Naive thymus-derived CD4-positive, alpha-beta T cell (primary cell): ENCODE results near the gene NUP43. TPM values are rescaled to one million over a fixed set of nuclear protein-coding genes. Genes with fewer than 3 reads are reported as not detected.

Experiments
- ATAC-seq: fragments of 150-1000 bp; cut with Tn5 transposase; 2 replicates; pipeline ENCODE4 v1.10.0; 2021; ENCODE audit warnings: mild to moderate bottlenecking, moderate library complexity
- CTCF ChIA-PET: fragments of 350-600 bp; sonication (Branson Sonifier 250); formaldehyde crosslinking; loops from one replicate; lab custom pipeline; 2021; ENCODE audit warnings: antibody characterized with exemption; lab: Charles Lee
- POLR2A ChIA-PET: fragments of 350-600 bp; sonication (Branson Sonifier 250); formaldehyde crosslinking; loops from one replicate; lab custom pipeline; 2021; ENCODE audit warnings: antibody characterized with exemption, inconsistent platforms; lab: Charles Lee
- DNase-seq, 9 donors: peaks; one replicate each; pipeline versions ENCODE4 v3.0.0 to v3.0.0-alpha.2; 2020 to 2022; ENCODE audit warnings: mixed read lengths in 1 of 9
- H3K27ac ChIP-seq: one replicate; pipeline ENCODE4 v1.7.0; 2013; ENCODE audit warnings: mild to moderate bottlenecking, low read depth, low read length, moderate library complexity
- H3K27me3 ChIP-seq, 2 donors: one replicate each; pipeline ENCODE4 v1.7.0; 2013; ENCODE audit warnings: low read length in 2 of 2, mild to moderate bottlenecking in 2 of 2, moderate library complexity in 2 of 2; ENCODE audit not compliant: control insufficient read depth in 2 of 2, insufficient read depth in 2 of 2
- H3K36me3 ChIP-seq, 3 experiments: 1 replicate in 2 of 3; 2 replicates in 1 of 3; pipeline ENCODE4 v1.7.0; 2013; ENCODE audit warnings: low read length in 3 of 3, mild to moderate bottlenecking in 3 of 3, moderate library complexity in 1 of 3; ENCODE audit not compliant: insufficient read depth in 3 of 3, control insufficient read depth in 2 of 3
- H3K4me1 ChIP-seq, 2 donors: one replicate each; pipeline ENCODE4 v1.7.0; 2013; ENCODE audit warnings: low read length in 2 of 2, mild to moderate bottlenecking in 2 of 2, moderate library complexity in 1 of 2; ENCODE audit not compliant: control insufficient read depth in 2 of 2, insufficient read depth in 2 of 2
- H3K4me3 ChIP-seq: 2 replicates; pipeline ENCODE4 v1.7.0; 2013; ENCODE audit warnings: mild to moderate bottlenecking, low read length
- H3K9me3 ChIP-seq, 3 experiments: 1 replicate in 2 of 3; 2 replicates in 1 of 3; pipeline ENCODE4 v1.7.0; 2013; ENCODE audit warnings: low read length in 3 of 3; ENCODE audit not compliant: control insufficient read depth in 2 of 3
- H3K27ac Mint-ChIP-seq, 9 donors: one replicate each; pipeline ENCODE4 v1.8.0; 2020 to 2022; ENCODE audit warnings: mixed read lengths in 9 of 9, mild to moderate bottlenecking in 8 of 9, moderate library complexity in 5 of 9, inconsistent platforms in 2 of 9
- H3K27me3 Mint-ChIP-seq, 5 donors: one replicate each; pipeline ENCODE4 v1.8.0; 2021 to 2022; ENCODE audit warnings: mixed read lengths in 5 of 5, mild to moderate bottlenecking in 1 of 5
- H3K36me3 Mint-ChIP-seq, 5 donors: one replicate each; pipeline ENCODE4 v1.8.0; 2020 to 2022; ENCODE audit warnings: mixed read lengths in 5 of 5, mild to moderate bottlenecking in 3 of 5, inconsistent platforms in 1 of 5
- H3K4me1 Mint-ChIP-seq, 7 donors: one replicate each; pipeline ENCODE4 v1.8.0; 2020 to 2022; ENCODE audit warnings: mixed read lengths in 7 of 7, mild to moderate bottlenecking in 3 of 7, inconsistent platforms in 1 of 7
- H3K4me3 Mint-ChIP-seq, 10 donors: one replicate each; pipeline ENCODE4 v1.8.0; 2020 to 2022; ENCODE audit warnings: mild to moderate bottlenecking in 10 of 10, mixed read lengths in 10 of 10, moderate library complexity in 6 of 10, inconsistent platforms in 2 of 10
- H3K9me3 Mint-ChIP-seq, 11 donors: one replicate each; pipeline ENCODE4 v1.8.0; 2020 to 2022; ENCODE audit warnings: mixed read lengths in 11 of 11, mild to moderate bottlenecking in 4 of 11, inconsistent platforms in 1 of 11, moderate library complexity in 1 of 11
- intact Hi-C, 2 donors: fragments of 100-400 bp; cut with micrococcal nuclease; formaldehyde crosslinking; loops; one replicate each; pipeline ENCODE4 v1.15.1; 2023
- polyA plus RNA-seq, 2 donors: library from polyadenylated mRNA; unstranded; fragments of 300-500 nt; fragmentation: Illumina TruSeq; gene quantifications; one replicate each; pipeline ENCODE4 v1.2.3, GENCODE V29; 2021
- total RNA-seq, 6 experiments: library from RNA in 5 of 6; stranded (reverse) in 5 of 6; gene quantifications; 1 replicate in 5 of 6; 2 replicates in 1 of 6; pipeline ENCODE4 v1.2.3 and lab custom pipeline; 2021 to 2026

NUP43 gene
- total and polyA plus RNA-seq, 7 experiments from 2014 or later: 5.1 to 70.7 (median 20.5) TPM

- ATAC-seq (no peak), DNase-seq (peak in 1 of 9 donors; percentile 7)
- ChIA-PET CTCF (interaction anchor here (2.1 kb wide), 1 partner anchor 170 kb away, joined by 12 read pairs; the partner anchor contains the start of gene PPIL4), POLR2A (interaction anchor here (0.6 to 4.6 kb wide), 7 partner anchors 21 to 171 kb away, joined by 3 to 67 read pairs (median 5); partner anchors contain the start of genes LRP11, NUP43, PCMT1 and PPIL4)
- no peaks in the 10 kb centered on the region for H3K27me3 ChIP-seq
- Mint-ChIP-seq H3K9me3 (peaks cover 0 to 3% (median 0%) of the 10 kb centered on the region in 11 donors), H3K27ac (peak overlapping the region; percentile 72 to 99 (median 94)), H3K4me3 (peak overlapping the region; percentile 89 to 99 (median 94)), H3K36me3 (peaks cover 0 to 15% (median 0%) of the 10 kb centered on the region in 5 donors), H3K27me3 (no peaks in the 10 kb centered on the region), H3K4me1 (peaks cover 25 to 58% (median 51%) of the 10 kb centered on the region in 7 donors)
- peak overlapping the region; percentile 72 for H3K4me3 ChIP-seq
- intact Hi-C loops: loop anchor here in 1 of 2 donors (10.0 kb wide), 2 partner anchors 288 to 692 kb away; no protein-coding TSS in a partner anchor
- peak overlapping the region; percentile 97 for H3K27ac ChIP-seq
- no peaks in the 10 kb centered on the region for H3K9me3 ChIP-seq
- H3K4me1 ChIP-seq: peaks cover 11 to 19% of the 10 kb centered on the region in 2 donors
- H3K36me3 ChIP-seq: peaks cover 0 to 10% (median 0%) of the 10 kb centered on the region in 3 experiments
These were observed 30.0 kb downstream of the NUP43 start for GRCh38 chr6:149716181-149716963.

DNA sequence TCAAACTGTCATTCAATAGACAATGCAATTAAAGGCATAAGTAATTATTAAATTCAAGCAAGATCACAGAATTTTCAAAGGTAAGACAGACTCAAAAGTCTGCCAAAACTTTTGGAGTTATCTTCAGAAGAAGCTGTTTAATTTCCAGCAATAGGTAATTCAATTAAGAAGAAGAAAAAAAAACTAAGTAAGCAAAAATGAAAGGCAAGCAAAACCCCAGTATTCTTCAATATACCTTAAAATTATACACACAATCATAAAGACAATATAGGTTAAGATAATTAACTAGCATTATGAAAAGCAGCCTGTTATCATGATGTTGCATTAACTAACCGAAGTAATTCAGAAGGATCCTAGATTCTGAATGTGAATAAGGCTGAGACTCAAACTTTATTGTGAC, 31.9 kb downstream of the NUP43 start:
- intact Hi-C loops: loop anchor here in 1 of 2 donors (10.0 kb wide), 2 partner anchors 290 to 690 kb away; no protein-coding TSS in a partner anchor
- Histone ChIP-seq H3K9me3 (no peaks in the 10 kb centered on the region), H3K4me3 (no peak overlapping the region), H3K36me3 (peaks cover 0 to 10% (median 0%) of the 10 kb centered on the region in 3 experiments), H3K4me1 (peaks cover 19 to 29% of the 10 kb centered on the region in 2 donors), H3K27me3 (no peaks in the 10 kb centered on the region), H3K27ac (no peak overlapping the region)
- Mint-ChIP-seq H3K4me1 (peaks cover 36 to 77% (median 64%) of the 10 kb centered on the region in 7 donors), H3K27ac (peak overlapping the region in 3 of 9 donors; percentile 36 to 48 (median 41)), H3K4me3 (peak overlapping the region in 5 of 10 donors; percentile 6 to 33 (median 25)), H3K27me3 (no peaks in the 10 kb centered on the region), H3K9me3 (peaks cover 0 to 3% (median 0%) of the 10 kb centered on the region in 11 donors), H3K36me3 (peaks cover 0 to 13% (median 0%) of the 10 kb centered on the region in 5 donors)
- DNase-seq (no peak), ATAC-seq (no peak)
- POLR2A ChIA-PET: interaction anchor here (0.9 kb wide), 1 partner anchor 149 kb away, joined by 5 read pairs; the partner anchor contains the start of gene GINM1
- CTCF ChIA-PET: no interaction called here

DNA sequence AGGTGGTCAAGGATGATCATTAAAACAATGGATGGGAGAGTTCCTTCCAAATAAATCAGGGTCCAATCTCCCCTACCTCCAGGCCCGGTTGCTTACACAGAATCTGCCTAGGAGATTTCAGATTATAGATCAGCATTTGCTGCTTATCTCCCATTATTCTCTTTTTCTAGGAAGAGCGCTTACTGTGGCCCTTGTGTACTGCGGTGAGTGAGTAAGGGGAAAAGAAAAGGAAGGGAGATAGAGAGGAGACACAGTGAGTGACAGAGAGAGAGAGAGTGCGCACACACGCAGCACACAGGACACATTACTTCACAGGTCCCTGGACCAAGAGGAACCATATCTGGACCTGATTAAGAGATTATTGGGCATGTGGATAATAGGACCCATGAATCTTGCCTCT, 34.6 kb downstream of the NUP43 start:
- peak overlapping the region in 5 of 9 donors; percentile 11 to 82 (median 20) for H3K27ac Mint-ChIP-seq
- no peaks in the 10 kb centered on the region for H3K27me3 ChIP-seq
- DNase-seq (no peak), ATAC-seq (no peak)
- H3K36me3 Mint-ChIP-seq: peaks cover 0 to 7% (median 0%) of the 10 kb centered on the region in 5 donors
- no peaks in the 10 kb centered on the region for H3K9me3 Mint-ChIP-seq
- H3K36me3 ChIP-seq: no peaks in the 10 kb centered on the region
- H3K4me3 Mint-ChIP-seq: peak overlapping the region in 3 of 10 donors; percentile 35 to 46 (median 43)
- intact Hi-C loops: loop anchor here in 1 of 2 donors (10.0 kb wide), 2 partner anchors 293 to 687 kb away; no protein-coding TSS in a partner anchor
- ChIA-PET CTCF (no interaction called here), POLR2A (no interaction called here)
- H3K4me3 ChIP-seq: no peak overlapping the region
- no peak overlapping the region for H3K27ac ChIP-seq
- H3K4me1 ChIP-seq: peaks cover 24 to 42% of the 10 kb centered on the region in 2 donors
- no peaks in the 10 kb centered on the region for H3K9me3 ChIP-seq
- peaks cover 39 to 87% (median 70%) of the 10 kb centered on the region in 7 donors for H3K4me1 Mint-ChIP-seq
- H3K27me3 Mint-ChIP-seq: no peaks in the 10 kb centered on the region

- Histone ChIP-seq H3K9me3 (no peaks in the 10 kb centered on the region), H3K27me3 (no peaks in the 10 kb centered on the region), H3K27ac (no peak overlapping the region), H3K4me1 (peaks cover 0 to 2% of the 10 kb centered on the region in 2 donors), H3K36me3 (peaks cover 0 to 14% (median 3%) of the 10 kb centered on the region in 3 experiments), H3K4me3 (no peak overlapping the region)
- Mint-ChIP-seq H3K36me3 (peaks cover 0 to 7% (median 5%) of the 10 kb centered on the region in 5 donors), H3K4me3 (peak overlapping the region in 1 of 10 donors; percentile 27), H3K9me3 (no peaks in the 10 kb centered on the region), H3K27me3 (no peaks in the 10 kb centered on the region), H3K27ac (no peak overlapping the region), H3K4me1 (peaks cover 15 to 70% (median 52%) of the 10 kb centered on the region in 7 donors)
- ChIA-PET CTCF (no interaction called here), POLR2A (no interaction called here)
- DNase-seq (no peak), ATAC-seq (no peak)
- intact Hi-C loops: no loop called here
These were observed 44.6 kb downstream of the NUP43 start for GRCh38 chr6:149701714-149702113.

DNA sequence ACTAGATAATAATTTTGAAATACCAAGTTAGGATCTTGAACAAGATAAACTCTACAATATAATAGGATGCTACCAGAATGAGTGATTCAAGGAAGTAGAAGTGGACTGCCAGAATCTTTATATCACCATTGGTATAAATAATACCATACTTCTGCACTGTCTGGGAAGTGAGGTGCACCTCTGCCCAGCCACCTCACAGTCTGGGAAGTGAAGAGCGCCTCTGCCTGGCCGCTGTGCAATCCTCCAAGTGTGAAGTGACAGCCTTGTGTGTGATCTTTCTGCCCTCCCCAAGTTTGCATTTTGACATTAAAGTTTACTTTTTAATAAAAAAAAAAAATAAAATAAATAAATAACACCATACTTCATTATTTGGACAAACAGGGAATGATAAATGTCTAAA, 47.2 kb downstream of the NUP43 start:
- no peaks in the 10 kb centered on the region for H3K27me3 Mint-ChIP-seq
- H3K27ac ChIP-seq: no peak overlapping the region
- peaks cover 0 to 2% of the 10 kb centered on the region in 2 donors for H3K4me1 ChIP-seq
- no peak for DNase-seq
- H3K9me3 ChIP-seq: no peaks in the 10 kb centered on the region
- ChIA-PET CTCF (no interaction called here), POLR2A (no interaction called here)
- H3K4me1 Mint-ChIP-seq: peaks cover 5 to 60% (median 37%) of the 10 kb centered on the region in 7 donors
- H3K4me3 ChIP-seq: no peak overlapping the region
- no peaks in the 10 kb centered on the region for H3K27me3 ChIP-seq
- H3K4me3 Mint-ChIP-seq: no peak overlapping the region
- peak overlapping the region in 1 of 9 donors; percentile 44 for H3K27ac Mint-ChIP-seq
- H3K36me3 ChIP-seq: peaks cover 2 to 17% (median 5%) of the 10 kb centered on the region in 3 experiments
- H3K9me3 Mint-ChIP-seq: no peaks in the 10 kb centered on the region
- intact Hi-C loops: no loop called here
- ATAC-seq: no peak
- peaks cover 0 to 5% (median 4%) of the 10 kb centered on the region in 5 donors for H3K36me3 Mint-ChIP-seq

DNA sequence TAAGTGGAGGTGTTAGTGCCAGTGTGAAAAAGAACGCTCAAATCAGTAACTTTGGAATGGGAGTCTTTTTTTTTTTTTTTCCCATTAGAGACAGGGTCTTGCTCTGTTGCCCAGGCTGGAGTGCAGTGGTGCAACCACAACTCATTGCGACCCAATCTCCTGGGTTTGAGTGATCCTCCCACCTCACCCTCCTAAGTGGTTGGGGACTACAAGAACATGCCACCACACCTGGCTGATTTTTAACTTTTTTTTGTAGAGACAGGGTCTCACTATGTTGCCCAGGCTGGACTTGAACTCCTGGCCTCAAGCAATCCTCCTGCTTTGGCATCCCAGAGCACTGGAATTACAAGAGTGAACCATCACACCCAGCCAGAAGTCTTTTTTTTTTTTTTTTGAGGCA, 48.2 kb downstream of the NUP43 start:
- no peak for ATAC-seq
- Histone ChIP-seq H3K4me3 (no peak overlapping the region), H3K4me1 (no peaks in the 10 kb centered on the region), H3K27me3 (no peaks in the 10 kb centered on the region), H3K36me3 (peaks cover 7 to 22% (median 8%) of the 10 kb centered on the region in 3 experiments), H3K27ac (no peak overlapping the region), H3K9me3 (no peaks in the 10 kb centered on the region)
- Mint-ChIP-seq H3K36me3 (peaks cover 0 to 6% (median 4%) of the 10 kb centered on the region in 5 donors), H3K27me3 (no peaks in the 10 kb centered on the region), H3K9me3 (no peaks in the 10 kb centered on the region), H3K4me1 (peaks cover 0 to 53% (median 30%) of the 10 kb centered on the region in 7 donors), H3K27ac (no peak overlapping the region), H3K4me3 (no peak overlapping the region)
- CTCF ChIA-PET: no interaction called here
- intact Hi-C loops: no loop called here
- POLR2A ChIA-PET: interaction anchor here (0.6 kb wide), 1 partner anchor 580 kb away, joined by 4 read pairs; no protein-coding TSS in a partner anchor
- no peak for DNase-seq
